ENCODE results near the gene GID8.

GID8 gene

GRCh38 chr20:62979876-62980373 lies 42.0 kb downstream of the GID8 start:
- Mint-ChIP-seq H3K36me3 (ENCODE audit: low read depth) (no peaks in the 10 kb centered on the region), H3K9me3 (no peaks in the 10 kb centered on the region), H3K27me3 (peaks cover 36% of the 10 kb centered on the region), H3K4me3 (no peak overlapping the region), H3K27ac (no peak overlapping the region), H3K4me1 (peaks cover 43% of the 10 kb centered on the region)
- ATAC-seq = no peak
- no peak for DNase-seq

GRCh38 chr20:62980380-62980960 lies 42.5 kb downstream of the GID8 start:
- DNase-seq (no peak), ATAC-seq (no peak)
- Mint-ChIP-seq H3K27me3 (peaks cover 35% of the 10 kb centered on the region), H3K4me1 (peaks cover 43% of the 10 kb centered on the region), H3K4me3 (no peak overlapping the region), H3K9me3 (no peaks in the 10 kb centered on the region), H3K27ac (no peak overlapping the region), H3K36me3 (ENCODE audit: low read depth) (no peaks in the 10 kb centered on the region)

- peaks cover 43% of the 10 kb centered on the region for H3K4me1 Mint-ChIP-seq
- H3K9me3 Mint-ChIP-seq = no peaks in the 10 kb centered on the region
- ATAC-seq (no peak), DNase-seq (peak; percentile 33)
- H3K36me3 Mint-ChIP-seq (ENCODE audit: low read depth) = no peaks in the 10 kb centered on the region
- H3K27ac Mint-ChIP-seq = no peak overlapping the region
- H3K27me3 Mint-ChIP-seq = peaks cover 35% of the 10 kb centered on the region
- H3K4me3 Mint-ChIP-seq = no peak overlapping the region
Observed at GRCh38 chr20:62980970-62981369, 43.0 kb downstream of the GID8 start.

GRCh38 chr20:62982124-62983075 lies 44.5 kb downstream of the GID8 start:
- H3K4me1 Mint-ChIP-seq = peaks cover 36% of the 10 kb centered on the region
- no peak overlapping the region for H3K27ac Mint-ChIP-seq
- no peak for ATAC-seq
- peaks cover 33% of the 10 kb centered on the region for H3K27me3 Mint-ChIP-seq
- H3K36me3 Mint-ChIP-seq (ENCODE audit: low read depth) = no peaks in the 10 kb centered on the region
- H3K9me3 Mint-ChIP-seq = no peaks in the 10 kb centered on the region
- H3K4me3 Mint-ChIP-seq = no peak overlapping the region
- DNase-seq = no peak

GRCh38 chr20:62983210-62983609 lies 45.3 kb downstream of the GID8 start:
- peaks cover 29% of the 10 kb centered on the region for H3K4me1 Mint-ChIP-seq
- H3K27ac Mint-ChIP-seq = no peak overlapping the region
- DNase-seq (no peak), ATAC-seq (no peak)
- no peaks in the 10 kb centered on the region for H3K36me3 Mint-ChIP-seq (ENCODE audit: low read depth)
- peaks cover 35% of the 10 kb centered on the region for H3K27me3 Mint-ChIP-seq
- no peaks in the 10 kb centered on the region for H3K9me3 Mint-ChIP-seq
- H3K4me3 Mint-ChIP-seq = no peak overlapping the region

- H3K9me3 Mint-ChIP-seq = no peaks in the 10 kb centered on the region
- no peaks in the 10 kb centered on the region for H3K36me3 Mint-ChIP-seq (ENCODE audit: low read depth)
- no peak overlapping the region for H3K4me3 Mint-ChIP-seq
- H3K27ac Mint-ChIP-seq = no peak overlapping the region
- H3K27me3 Mint-ChIP-seq = peaks cover 22% of the 10 kb centered on the region
- DNase-seq (no peak), ATAC-seq (no peak)
- peaks cover 24% of the 10 kb centered on the region for H3K4me1 Mint-ChIP-seq
Observed at GRCh38 chr20:62984666-62985443, 46.9 kb downstream of the GID8 start.

- Mint-ChIP-seq H3K4me3 (no peak overlapping the region), H3K27me3 (peaks cover 18% of the 10 kb centered on the region), H3K27ac (no peak overlapping the region)
Observed at GRCh38 chr20:62985444-62985778, 47.5 kb downstream of the GID8 start.

GRCh38 chr20:62986257-62986800 lies 48.4 kb downstream of the GID8 start:
- no peak overlapping the region for H3K27ac Mint-ChIP-seq
- H3K36me3 Mint-ChIP-seq (ENCODE audit: low read depth) = no peaks in the 10 kb centered on the region
- H3K4me3 Mint-ChIP-seq = no peak overlapping the region

More at GRCh38 chr20:62985444-62985778, 47.5 kb downstream of the GID8 start:
- Mint-ChIP-seq H3K36me3 (ENCODE audit: low read depth) (no peaks in the 10 kb centered on the region), H3K9me3 (no peaks in the 10 kb centered on the region), H3K4me1 (peaks cover 20% of the 10 kb centered on the region)
- no peak for DNase-seq
- no peak for ATAC-seq

GRCh38 chr20:62987114-62987513 lies 49.2 kb downstream of the GID8 start:
- Mint-ChIP-seq H3K36me3 (ENCODE audit: low read depth) (no peaks in the 10 kb centered on the region), H3K4me1 (peaks cover 9% of the 10 kb centered on the region), H3K4me3 (no peak overlapping the region), H3K27ac (no peak overlapping the region), H3K27me3 (peaks cover 7% of the 10 kb centered on the region), H3K9me3 (no peaks in the 10 kb centered on the region)
- DNase-seq (no peak), ATAC-seq (no peak)

More at GRCh38 chr20:62986257-62986800, 48.4 kb downstream of the GID8 start:
- DNase-seq (no peak), ATAC-seq (no peak)
- Mint-ChIP-seq H3K27me3 (peaks cover 12% of the 10 kb centered on the region), H3K4me1 (peaks cover 13% of the 10 kb centered on the region), H3K9me3 (no peaks in the 10 kb centered on the region)

GRCh38 chr20:62989201-62989601 lies 51.3 kb downstream of the GID8 start:
- Mint-ChIP-seq H3K9me3 (no peaks in the 10 kb centered on the region), H3K27ac (no peak overlapping the region), H3K27me3 (peaks cover 3% of the 10 kb centered on the region), H3K4me1 (peaks cover 6% of the 10 kb centered on the region), H3K36me3 (ENCODE audit: low read depth) (no peaks in the 10 kb centered on the region), H3K4me3 (peak overlapping the region; percentile 66)
- no peak for DNase-seq
- ATAC-seq = peak; percentile 33

GRCh38 chr20:62990306-62990825 lies 52.4 kb downstream of the GID8 start:
- no peak for DNase-seq
- Mint-ChIP-seq H3K27ac (no peak overlapping the region), H3K9me3 (no peaks in the 10 kb centered on the region), H3K4me3 (no peak overlapping the region), H3K4me1 (peaks cover 6% of the 10 kb centered on the region), H3K27me3 (peaks cover 4% of the 10 kb centered on the region), H3K36me3 (ENCODE audit: low read depth) (no peaks in the 10 kb centered on the region)
- no peak for ATAC-seq

- no peak overlapping the region for H3K27ac Mint-ChIP-seq
Observed at GRCh38 chr20:62991196-62991807, 53.4 kb downstream of the GID8 start.

GRCh38 chr20:62991863-62992262 lies 53.9 kb downstream of the GID8 start:
- DNase-seq (no peak), ATAC-seq (no peak)
- no peaks in the 10 kb centered on the region for H3K36me3 Mint-ChIP-seq (ENCODE audit: low read depth)
- H3K4me3 Mint-ChIP-seq = no peak overlapping the region
- no peak overlapping the region for H3K27ac Mint-ChIP-seq
- H3K4me1 Mint-ChIP-seq = peaks cover 6% of the 10 kb centered on the region
- no peaks in the 10 kb centered on the region for H3K9me3 Mint-ChIP-seq
- H3K27me3 Mint-ChIP-seq = peaks cover 10% of the 10 kb centered on the region

More at GRCh38 chr20:62991196-62991807, 53.4 kb downstream of the GID8 start:
- ATAC-seq (no peak), DNase-seq (no peak)
- no peaks in the 10 kb centered on the region for H3K36me3 Mint-ChIP-seq (ENCODE audit: low read depth)
- no peak overlapping the region for H3K4me3 Mint-ChIP-seq
- H3K9me3 Mint-ChIP-seq = no peaks in the 10 kb centered on the region
- peaks cover 6% of the 10 kb centered on the region for H3K4me1 Mint-ChIP-seq
- peaks cover 8% of the 10 kb centered on the region for H3K27me3 Mint-ChIP-seq

Data from activated naive CD8-positive, alpha-beta T cell treated with anti-CD3 and anti-CD28 coated beads, Interleukin-2, amount 50 U/mL, for 24 hours (primary cell).